H9 (cell line): ENCODE results near the gene CNTFR. TPM values are rescaled to one million over a fixed set of nuclear protein-coding genes. Genes with fewer than 3 reads are reported as not detected.

Experiments used
- DNase-seq: peaks from one replicate; pipeline ENCODE4 v3.0.0-alpha.2; 2017
- H2AFZ ChIP-seq: one replicate; pipeline ENCODE4 v1.6.1; 2013; ENCODE audit warnings: mild to moderate bottlenecking, low read length, control low read depth, moderate library complexity
- H2AK5ac ChIP-seq: 2 replicates; pipeline ENCODE4 v1.6.1; 2013; ENCODE audit warnings: low read length, control low read depth, mixed read lengths; ENCODE audit not compliant: insufficient read length
- H2BK120ac ChIP-seq: one replicate; pipeline ENCODE4 v1.6.1; 2013; ENCODE audit warnings: low read depth, mild to moderate bottlenecking, low read length, control low read depth, inconsistent platforms; ENCODE audit not compliant: poor library complexity, severe bottlenecking
- H2BK12ac ChIP-seq: 2 replicates; pipeline ENCODE4 v1.6.1; 2013; ENCODE audit warnings: low read length, control low read depth, mixed read lengths, low read depth; ENCODE audit not compliant: insufficient read length
- H2BK15ac ChIP-seq: 2 replicates; pipeline ENCODE4 v1.6.1; 2013; ENCODE audit warnings: low read depth, low read length, control low read depth
- H2BK20ac ChIP-seq: one replicate; pipeline ENCODE4 v1.6.1; 2013; ENCODE audit warnings: low read depth, mild to moderate bottlenecking, low read length, control low read depth, inconsistent platforms; ENCODE audit not compliant: poor library complexity, severe bottlenecking
- H2BK5ac ChIP-seq: 2 replicates; pipeline ENCODE4 v1.6.1; 2013; ENCODE audit warnings: low read length, control low read depth, mixed read lengths; ENCODE audit not compliant: insufficient read length
- H3K14ac ChIP-seq: 2 replicates; pipeline ENCODE4 v1.6.1; 2013; ENCODE audit warnings: low read length, control low read depth; ENCODE audit not compliant: insufficient read depth
- H3K18ac ChIP-seq: 2 replicates; pipeline ENCODE4 v1.6.1; 2013; ENCODE audit warnings: low read depth, mild to moderate bottlenecking, mixed read lengths, low read length, control low read depth; ENCODE audit not compliant: insufficient read length
- H3K23ac ChIP-seq: 2 replicates; pipeline ENCODE4 v1.6.1; 2013; ENCODE audit warnings: low read length, control low read depth, mixed read lengths, low read depth; ENCODE audit not compliant: insufficient read length
- H3K23me2 ChIP-seq: 2 replicates; pipeline ENCODE4 v1.6.1; 2013; ENCODE audit warnings: low read depth, mild to moderate bottlenecking, mixed read lengths, low read length, control low read depth; ENCODE audit not compliant: insufficient read length, poor library complexity, severe bottlenecking
- H3K27ac ChIP-seq: 2 replicates; pipeline ENCODE4 v1.5.1; 2013; ENCODE audit warnings: low read length, control low read depth, mixed read lengths, low read depth; ENCODE audit not compliant: insufficient read length
- H3K27me3 ChIP-seq: 2 replicates; pipeline ENCODE4 v1.6.1; 2013; ENCODE audit warnings: low read length, control low read depth, inconsistent platforms; ENCODE audit not compliant: insufficient read depth
- H3K4ac ChIP-seq: 2 replicates; pipeline ENCODE4 v1.6.1; 2013; ENCODE audit warnings: low read depth, mild to moderate bottlenecking, control low read depth, inconsistent platforms, low read length, moderate library complexity
- H3K4me1 ChIP-seq: 2 replicates; pipeline ENCODE4 v1.6.1; 2013; ENCODE audit warnings: low read length, control low read depth, inconsistent platforms; ENCODE audit not compliant: insufficient read depth
- H3K4me2 ChIP-seq: 2 replicates; pipeline ENCODE4 v1.6.1; 2013; ENCODE audit warnings: low read length, control low read depth, mixed read lengths; ENCODE audit not compliant: insufficient read length, insufficient read depth
- H3K56ac ChIP-seq: 2 replicates; pipeline ENCODE4 v1.6.1; 2013; ENCODE audit warnings: low read depth, mild to moderate bottlenecking, mixed read lengths, low read length, control low read depth; ENCODE audit not compliant: insufficient read length
- H3K79me1 ChIP-seq: 2 replicates; pipeline ENCODE4 v1.6.1; 2013; ENCODE audit warnings: low read depth, mild to moderate bottlenecking, moderate library complexity, low read length, control low read depth, inconsistent platforms; ENCODE audit not compliant: insufficient read depth, poor library complexity, severe bottlenecking
- H3K79me2 ChIP-seq: 2 replicates; pipeline ENCODE4 v1.6.1; 2013; ENCODE audit warnings: low read length, control low read depth, inconsistent platforms; ENCODE audit not compliant: insufficient read depth
- H3K9ac ChIP-seq: 2 replicates; pipeline ENCODE4 v1.6.1; 2013; ENCODE audit warnings: low read length, control low read depth, mixed read lengths; ENCODE audit not compliant: insufficient read length; ENCODE audit errors: extremely low read depth
- H3K9me3 ChIP-seq: one replicate; pipeline ENCODE4 v1.6.1; 2013; ENCODE audit warnings: low read depth, low read length, inconsistent platforms; ENCODE audit not compliant: control insufficient read depth
- H3T11ph ChIP-seq: one replicate; pipeline ENCODE4 v1.6.1; 2013; ENCODE audit warnings: mild to moderate bottlenecking, low read length, control low read depth, inconsistent platforms
- H4K20me1 ChIP-seq: one replicate; pipeline ENCODE4 v1.6.1; 2013; ENCODE audit not compliant: control insufficient read depth, insufficient read length, insufficient read depth
- H4K5ac ChIP-seq: 2 replicates; pipeline ENCODE4 v1.6.1; 2013; ENCODE audit warnings: low read depth, mild to moderate bottlenecking, mixed read lengths, low read length, control low read depth; ENCODE audit not compliant: insufficient read length
- H4K8ac ChIP-seq: replicated peaks from 2 replicates; pipeline ENCODE4 v1.6.1; 2013; ENCODE audit warnings: low read length, control low read depth, mixed read lengths, low read depth; ENCODE audit not compliant: insufficient read length
- H4K91ac ChIP-seq: 2 replicates; pipeline ENCODE4 v1.6.1; 2013; ENCODE audit warnings: low read depth, mild to moderate bottlenecking, moderate library complexity, mixed read lengths, low read length, control low read depth; ENCODE audit not compliant: insufficient read length
- H3K27ac Mint-ChIP-seq, 3 experiments: 2 replicates in 2 of 3; 3 replicates in 1 of 3; pipeline ENCODE4 v1.8.0; 2020 to 2021; ENCODE audit warnings: mixed read lengths in 3 of 3, mild to moderate bottlenecking in 1 of 3, moderate library complexity in 1 of 3
- H3K27me3 Mint-ChIP-seq: 2 replicates; pipeline ENCODE4 v1.8.0; 2021; ENCODE audit warnings: low read depth, mild to moderate bottlenecking, moderate library complexity, mixed read lengths
- H3K36me3 Mint-ChIP-seq, 3 experiments: 2 replicates in 2 of 3; 3 replicates in 1 of 3; pipeline ENCODE4 v1.8.0; 2020 to 2021; ENCODE audit warnings: low read depth in 3 of 3, mixed read lengths in 3 of 3; ENCODE audit not compliant: insufficient read depth in 1 of 3
- H3K4me1 Mint-ChIP-seq, 2 experiments: 2 replicates each; pipeline ENCODE4 v1.8.0; 2020; ENCODE audit warnings: mixed read lengths in 2 of 2
- H3K4me3 Mint-ChIP-seq, 2 experiments: 2 replicates in 1 of 2; 3 replicates in 1 of 2; pipeline ENCODE4 v1.8.0; 2020 to 2021; ENCODE audit warnings: mild to moderate bottlenecking in 2 of 2, mixed read lengths in 2 of 2, moderate library complexity in 1 of 2
- H3K9me3 Mint-ChIP-seq, 2 experiments: 2 replicates in 1 of 2; 3 replicates in 1 of 2; pipeline ENCODE4 v1.8.0; 2020; ENCODE audit warnings: mild to moderate bottlenecking in 2 of 2, mixed read lengths in 2 of 2, moderate library complexity in 1 of 2
- CTCF ChIP-seq: fragments of 200-600 bp; sonication (generic); conservative IDR thresholded peaks from 3 replicates; pipeline ENCODE4 v1.8.0; 2021; ENCODE audit warnings: antibody characterized with exemption, mild to moderate bottlenecking
- WGBS: extraction: QIAGEN DNeasy Blood & Tissue Kit; methylation state at CpG from one replicate; pipeline ENCODE4 v1.1.7; 2013; ENCODE audit warnings: missing lambda C conversion rate, low lambda C conversion rate, mixed read lengths; ENCODE audit not compliant: insufficient read length; ENCODE audit errors: extremely low coverage; 5-methylcytosine and 5-hydroxymethylcytosine counted together
- total RNA-seq: library from RNA; stranded (reverse); gene quantifications from 2 replicates; pipeline ENCODE4 v1.2.1, GENCODE V29; 2021

CNTFR gene
- total RNA-seq, 1 experiment from 2014 or later: 0.55 TPM

GRCh38 chr9:34517185-34517584, 72.3 kb downstream of the CNTFR start:
- Histone ChIP-seq H2BK20ac (no peak overlapping the region), H2BK5ac (no peak overlapping the region), H4K8ac (no peak overlapping the region), H3K27me3 (no peaks in the 10 kb centered on the region), H3K23me2 (peaks cover under 1% of the 10 kb centered on the region), H2AFZ (no peak overlapping the region), H2BK12ac (no peak overlapping the region), H3K56ac (no peak overlapping the region), H2BK15ac (no peak overlapping the region), H2AK5ac (no peak overlapping the region), H3K9ac (no peak overlapping the region), H3K14ac (no peak overlapping the region), H4K20me1 (peaks cover 4% of the 10 kb centered on the region), H3K79me1 (no peaks in the 10 kb centered on the region), H3K9me3 (no peaks in the 10 kb centered on the region), H4K5ac (no peak overlapping the region), H3K79me2 (no peaks in the 10 kb centered on the region), H3T11ph (no peak overlapping the region), H4K91ac (no peak overlapping the region), H3K4me1 (peaks cover 15% of the 10 kb centered on the region; the same call in 1 of the 2 replicates), H2BK120ac (no peak overlapping the region), H3K27ac (no peak overlapping the region), H3K23ac (no peak overlapping the region), H3K18ac (no peak overlapping the region), H3K4me2 (no peak overlapping the region), H3K4ac (no peak overlapping the region)
- Mint-ChIP-seq H3K9me3 (no peaks in the 10 kb centered on the region), H3K4me1 (peaks cover 21 to 22% of the 10 kb centered on the region in 2 experiments), H3K27me3 (peaks cover 20% of the 10 kb centered on the region), H3K36me3 (no peaks in the 10 kb centered on the region), H3K27ac (peak overlapping the region in 1 of 3 experiments; percentile 50; a peak in 1 of 7 replicates), H3K4me3 (no peak overlapping the region)
- WGBS: no CpG with 5 or more reads among the region's 7 CpGs
- no peak for TF ChIP-seq CTCF
- no peak for DNase-seq
